ENCODE results near the gene TMEM109.

- TF ChIP-seq CTCF (IDR thresholded peaks at IDR 0.05), result no peak
- TF ChIP-seq POLR2A (IDR thresholded peaks at IDR 0.05), result no peak
Measured at GRCh38 chr11:60917267-60917666, 3.3 kb downstream of the TMEM109 start.
